ENCODE data around the gene KRTAP4-16.
"Not testable (repeated sequence)": the region's sequence is repeated elsewhere in the genome, so short reads cannot be mapped to it uniquely, and the experiment has no call there.

Gene KRTAP4-16

GRCh38 chr17:41119696-41120690, 18.0 kb upstream of the KRTAP4-16 start:
- DNase-seq (ENCODE audit: low read depth in 2 of 2): not testable (repeated sequence)

DNA sequence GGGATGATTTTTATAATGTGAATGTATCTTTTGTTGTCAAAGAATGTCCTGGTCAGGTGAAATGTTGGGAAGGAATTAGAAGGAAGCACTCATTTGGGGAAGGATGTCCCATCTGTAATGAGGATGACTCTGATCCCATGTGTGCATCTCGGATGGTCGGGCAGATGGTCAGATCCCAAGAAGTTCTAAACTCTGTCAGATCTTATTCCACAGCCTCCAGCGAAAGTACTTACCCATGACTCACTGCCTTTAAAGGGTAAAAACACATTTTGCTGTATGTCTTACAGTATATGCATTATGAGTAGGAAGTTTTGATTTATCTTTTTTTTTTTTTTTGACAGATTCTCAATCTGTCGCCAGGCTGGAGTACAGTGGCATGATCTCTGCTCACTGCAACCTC, 16.7 kb upstream of the KRTAP4-16 start:
- DNase-seq (ENCODE audit: low read depth in 2 of 2): no peak

GRCh38 chr17:41117846-41118386, 15.9 kb upstream of the KRTAP4-16 start, which contains the start of gene KRTAP4-11:
KRTAP4-11 (minus strand) TSS chr17:41118373; CDS start chr17:41118315, 58 bp downstream.
- DNase-seq (ENCODE audit: low read depth in 2 of 2): not testable (repeated sequence)

DNA sequence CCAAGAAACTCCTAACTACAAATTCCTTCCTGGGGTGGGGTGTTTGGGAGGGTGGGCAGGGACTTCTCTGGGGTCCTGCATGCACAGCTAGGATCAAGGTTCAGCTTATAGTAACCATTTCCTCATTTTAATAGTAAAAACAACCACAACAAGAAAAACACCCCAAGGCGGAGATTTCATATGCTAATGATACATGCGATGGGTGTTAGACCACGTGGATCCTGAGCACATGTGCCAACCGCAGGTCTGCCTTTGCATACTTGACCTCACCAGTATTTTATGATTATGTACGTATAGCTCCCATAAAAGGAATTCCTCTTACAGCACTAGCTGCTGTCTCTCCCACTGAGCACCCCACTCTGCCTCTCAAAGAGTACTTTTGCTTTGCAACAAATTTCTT, 14.3 kb upstream of the KRTAP4-16 start:
- DNase-seq (ENCODE audit: low read depth in 2 of 2): no peak

GRCh38 chr17:41111151-41111885, 9.3 kb upstream of the KRTAP4-16 start:
- DNase-seq (ENCODE audit: low read depth in 2 of 2): no peak

GRCh38 chr17:41108728-41109386, 6.8 kb upstream of the KRTAP4-16 start:
- DNase-seq (ENCODE audit: low read depth in 2 of 2): not testable (repeated sequence)

DNA sequence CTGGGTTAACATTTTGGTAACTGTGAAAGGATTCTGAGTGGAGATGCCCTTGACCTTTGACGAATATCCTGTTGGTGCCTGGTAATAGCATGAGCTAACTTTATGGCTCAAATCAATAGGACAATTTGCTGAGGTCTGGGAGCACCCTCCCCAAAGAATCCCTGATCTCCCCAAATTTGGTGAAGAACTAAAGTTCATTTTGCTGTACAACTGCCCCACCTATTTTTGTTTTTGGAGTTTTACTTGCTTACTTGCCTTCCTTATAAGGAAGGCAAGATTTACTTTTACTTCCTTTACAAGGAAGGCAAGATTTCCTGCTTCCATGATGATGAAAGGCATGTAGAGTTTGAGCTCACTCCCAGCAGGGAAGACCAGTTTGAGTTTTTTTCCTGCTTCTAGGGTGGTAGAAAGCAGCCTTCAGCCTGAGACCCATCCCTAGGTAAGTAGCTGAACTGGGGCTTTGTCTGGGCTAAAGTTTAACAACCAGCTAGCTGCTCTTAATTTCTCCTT, 6.0 kb upstream of the KRTAP4-16 start:
- DNase-seq (ENCODE audit: low read depth in 2 of 2): no peak

- not testable (repeated sequence) for DNase-seq (ENCODE audit: low read depth in 2 of 2)
Observed at GRCh38 chr17:41105347-41105746, 3.3 kb upstream of the KRTAP4-16 start, which contains the start of gene KRTAP4-9. KRTAP4-9 (plus strand) TSS chr17:41105389; CDS start chr17:41105389, 0 bp downstream.

GRCh38 chr17:41104386-41105038, 2.5 kb upstream of the KRTAP4-16 start:
- DNase-seq (ENCODE audit: low read depth in 2 of 2): not testable (repeated sequence)

GRCh38 chr17:41103896-41104295, 1.9 kb upstream of the KRTAP4-16 start:
- DNase-seq (ENCODE audit: low read depth in 2 of 2): no peak

DNA sequence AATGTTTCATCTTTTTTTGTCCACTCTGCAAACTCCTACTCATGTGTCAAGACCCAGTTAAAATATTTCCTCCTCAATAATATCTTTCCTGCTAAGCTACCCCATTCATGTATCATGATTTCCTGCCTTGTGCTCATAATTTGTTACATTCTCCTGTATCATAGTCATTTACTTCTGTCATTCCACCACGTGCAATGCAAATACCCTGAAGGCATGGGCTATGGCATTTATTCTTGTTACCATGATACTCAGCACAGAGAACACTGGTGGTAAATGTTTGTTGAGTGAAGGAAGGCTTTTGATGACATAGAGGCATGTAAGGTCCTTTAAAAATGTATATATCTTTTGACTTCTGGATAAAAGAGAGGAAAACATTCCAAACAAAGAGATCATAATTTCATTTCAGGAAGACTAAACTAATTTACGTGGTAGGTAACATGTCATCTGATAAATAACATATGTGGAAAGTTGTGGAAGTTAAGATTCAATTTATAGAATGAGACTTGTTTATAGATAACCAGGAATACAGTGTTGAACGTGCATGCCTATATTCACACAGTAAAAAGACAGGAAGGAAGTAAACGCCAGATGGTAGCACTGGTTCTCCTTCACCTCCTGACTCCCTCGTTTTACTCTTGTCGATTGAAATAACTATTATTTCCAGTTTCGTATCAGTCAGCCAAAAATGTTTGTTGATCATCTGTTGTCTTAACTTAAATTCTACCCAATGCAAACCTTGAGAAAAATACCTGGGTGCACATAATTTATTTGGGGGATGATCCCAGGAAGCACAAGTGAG, 2.1 kb downstream of the KRTAP4-16 start:
- not testable (repeated sequence) for DNase-seq (ENCODE audit: low read depth in 2 of 2)

DNA sequence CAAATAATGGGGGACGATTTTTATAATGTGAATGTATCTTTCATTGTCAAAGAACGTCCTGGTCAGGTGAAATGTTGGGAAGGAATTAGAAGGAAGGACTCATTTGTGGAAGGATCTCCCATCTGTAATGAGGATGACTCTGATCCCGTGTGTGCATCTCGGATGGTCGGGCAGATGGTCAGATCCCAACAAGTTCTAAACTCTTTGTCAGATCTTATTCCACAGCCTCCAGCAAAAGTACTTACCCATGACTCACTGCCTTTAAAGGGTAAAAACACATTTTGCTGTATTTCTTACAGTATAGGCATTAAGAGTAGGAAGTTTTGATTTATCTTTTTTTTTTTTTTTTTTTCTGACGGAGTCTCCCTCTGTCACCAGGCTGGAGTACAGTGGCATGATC, 3.5 kb downstream of the KRTAP4-16 start:
- DNase-seq (ENCODE audit: low read depth in 2 of 2): no peak

- no peak for DNase-seq (ENCODE audit: low read depth in 2 of 2)
Observed at GRCh38 chr17:41098042-41098441, 4.0 kb downstream of the KRTAP4-16 start, which contains the start of gene KRTAP4-8. KRTAP4-8 (minus strand) TSS chr17:41098142; CDS start chr17:41098084, 58 bp downstream.

DNA sequence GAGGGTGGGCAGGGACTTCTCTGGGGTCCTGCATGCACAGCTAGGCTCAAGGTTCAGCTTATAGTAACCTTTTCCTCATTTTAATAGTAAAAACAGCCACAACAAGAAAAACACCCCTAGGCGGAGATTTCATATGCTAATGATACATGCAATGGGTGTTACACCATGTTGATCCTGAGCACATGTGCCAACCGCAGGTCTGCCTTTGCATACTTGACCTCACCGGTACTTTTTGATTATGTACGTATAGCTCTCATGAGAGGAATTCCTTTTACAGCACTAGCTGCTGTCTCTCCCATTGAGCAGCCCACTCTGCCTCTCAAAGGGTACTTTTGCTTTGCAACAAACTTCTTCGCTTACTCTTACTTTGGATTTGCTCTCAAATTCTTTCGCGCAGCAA, 6.0 kb downstream of the KRTAP4-16 start:
- no peak for DNase-seq (ENCODE audit: low read depth in 2 of 2)

- DNase-seq (ENCODE audit: low read depth in 2 of 2): not testable (repeated sequence)
Observed at GRCh38 chr17:41088760-41089352, 13.2 kb downstream of the KRTAP4-16 start.

DNA sequence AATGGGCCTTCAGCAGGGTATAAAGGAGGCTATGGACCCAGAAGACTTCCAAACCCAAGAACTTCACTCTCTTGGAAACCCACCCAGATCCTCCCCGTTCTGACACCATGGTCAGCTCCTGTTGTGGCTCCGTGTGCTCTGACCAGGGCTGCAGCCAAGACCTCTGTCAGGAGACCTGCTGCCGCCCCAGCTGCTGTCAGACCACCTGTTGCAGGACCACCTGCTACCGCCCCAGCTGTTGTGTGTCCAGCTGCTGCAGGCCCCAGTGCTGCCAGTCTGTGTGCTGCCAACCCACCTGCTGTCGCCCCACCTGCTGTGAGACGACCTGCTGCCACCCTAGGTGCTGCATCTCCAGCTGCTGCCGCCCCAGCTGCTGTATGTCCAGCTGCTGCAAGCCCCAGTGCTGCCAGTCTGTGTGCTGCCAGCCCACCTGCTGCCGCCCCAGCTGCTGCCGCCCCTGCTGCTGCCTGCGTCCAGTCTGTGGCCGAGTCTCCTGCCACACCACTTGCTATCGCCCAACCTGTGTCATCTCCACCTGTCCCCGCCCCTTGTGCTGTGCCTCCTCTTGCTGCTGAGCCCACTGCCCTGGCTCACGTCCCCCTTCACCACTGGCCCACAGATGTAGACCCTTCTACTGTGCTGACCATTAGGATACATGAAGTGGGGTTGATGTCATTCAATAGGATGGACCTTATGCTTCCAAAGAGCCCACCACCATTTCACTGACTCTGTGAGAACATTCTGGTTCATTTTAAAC, 17.7 kb downstream of the KRTAP4-16 start, which contains the start of gene KRTAP4-7:
Gene KRTAP4-7 (plus strand): TSS at position 51 of the 757 bp plus-strand sequence. CDS start 57 bp downstream, at position 108.
- not testable (repeated sequence) for DNase-seq (ENCODE audit: low read depth in 2 of 2)

- not testable (repeated sequence) for DNase-seq (ENCODE audit: low read depth in 2 of 2)
Observed at GRCh38 chr17:41083427-41083826, 18.6 kb downstream of the KRTAP4-16 start.

DNA sequence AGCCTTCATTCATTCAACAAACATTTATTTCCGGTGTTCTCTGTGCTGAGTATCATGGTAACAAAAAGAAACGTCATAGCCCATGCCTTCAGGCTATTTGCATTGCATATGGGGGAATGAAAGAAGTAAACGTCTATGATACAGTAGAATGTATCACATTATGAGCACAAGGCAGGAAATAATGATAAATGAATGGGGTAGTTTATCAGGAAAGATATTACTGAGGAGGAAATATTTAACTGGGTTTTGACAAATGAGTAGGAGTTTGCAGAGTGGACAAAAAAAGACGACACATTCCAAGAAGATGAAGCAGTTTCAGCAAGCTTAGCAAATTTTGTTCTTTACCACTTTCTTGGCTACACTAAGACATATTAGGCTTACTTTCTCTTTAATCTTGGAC, 19.4 kb downstream of the KRTAP4-16 start:
- DNase-seq (ENCODE audit: low read depth in 2 of 2): no peak

Data from stimulated activated CD8-positive, alpha-beta memory T cell treated with anti-CD3 and anti-CD28 coated beads, Interleukin-15, amount 100 ng/mL, for 48 hours (primary cell).